Thymus (tissue), 11 donors: ENCODE results near the gene PPDPF. TPM values are rescaled to one million over a fixed set of nuclear protein-coding genes. Genes with fewer than 3 reads are reported as not detected.

Experiments used
- DNase-seq, 9 donors: peaks; one replicate each; pipeline ENCODE4 v3.0.0-alpha.2; 2013; ENCODE audit warnings: low spot score in 9 of 9, low read depth in 6 of 9, missing footprints in 1 of 9
- H3K27ac ChIP-seq, 2 donors: one replicate each; pipeline ENCODE4 v1.5.1; 2013; ENCODE audit warnings: control low read depth in 1 of 2, low read depth in 1 of 2, low read length in 1 of 2, mild to moderate bottlenecking in 1 of 2, moderate library complexity in 1 of 2
- H3K27me3 ChIP-seq, 2 donors: one replicate each; pipeline ENCODE4 v1.5.1; 2013; ENCODE audit warnings: low read length in 1 of 2; ENCODE audit not compliant: control insufficient read depth in 2 of 2, insufficient read depth in 1 of 2
- H3K36me3 ChIP-seq, 2 donors: one replicate each; pipeline ENCODE4 v1.5.1; 2013; ENCODE audit warnings: low read length in 1 of 2, mild to moderate bottlenecking in 1 of 2, moderate library complexity in 1 of 2; ENCODE audit not compliant: control insufficient read depth in 2 of 2, insufficient read depth in 2 of 2
- H3K4me1 ChIP-seq, 2 donors: one replicate each; pipeline ENCODE4 v1.5.1; 2013; ENCODE audit warnings: low read length in 2 of 2; ENCODE audit not compliant: control insufficient read depth in 2 of 2, insufficient read depth in 2 of 2
- H3K4me3 ChIP-seq, 2 donors: one replicate each; pipeline ENCODE4 v1.5.1; 2013; ENCODE audit warnings: low read length in 2 of 2, control low read depth in 1 of 2, mild to moderate bottlenecking in 1 of 2
- H3K9me3 ChIP-seq, 2 donors: one replicate each; pipeline ENCODE4 v1.5.1; 2013; ENCODE audit warnings: low read length in 1 of 2, mild to moderate bottlenecking in 1 of 2; ENCODE audit not compliant: control insufficient read depth in 2 of 2, insufficient read depth in 1 of 2
- WGBS: extraction: QIAGEN DNeasy Blood & Tissue Kit; methylation state at CpG from one replicate; pipeline ENCODE4 v1.1.7; 2013; 5-methylcytosine and 5-hydroxymethylcytosine counted together
- polyA plus RNA-seq: library from polyadenylated mRNA; stranded (reverse); fragments of 200-250 nt; gene quantifications from one replicate; pipeline ENCODE4 v1.2.3, GENCODE V29; 2013
- total RNA-seq: library from RNA; stranded (reverse); fragments of 120-200 nt; gene quantifications from one replicate; pipeline ENCODE4 v1.2.4, GENCODE V29; 2013
- donor health status: healthy.

Gene PPDPF
- total and polyA plus RNA-seq, 2 donors = 18.0 to 229 TPM

- WGBS = 89% methylated on average over 14 of the region's 14 CpGs
- Histone ChIP-seq H3K27me3 (peaks cover 0 to 34% of the 10 kb centered on the region in 2 donors), H3K36me3 (no peaks in the 10 kb centered on the region), H3K4me3 (no peak overlapping the region), H3K27ac (no peak overlapping the region), H3K9me3 (peaks cover 0 to 3% of the 10 kb centered on the region in 2 donors), H3K4me1 (no peaks in the 10 kb centered on the region)
- no peak for DNase-seq
Measured at GRCh38 chr20:63530788-63531160, 10.2 kb downstream of the PPDPF start.

- WGBS = 93% methylated on average over 27 of the region's 27 CpGs
- peaks cover 0 to 34% of the 10 kb centered on the region in 2 donors for H3K27me3 ChIP-seq
- DNase-seq = no peak
Measured at GRCh38 chr20:63531686-63532448, 11.3 kb downstream of the PPDPF start.

GRCh38 chr20:63532449-63532971 lies 11.9 kb downstream of the PPDPF start:
- DNase-seq = peak in 1 of 9 donors; percentile 1
- Histone ChIP-seq H3K4me1 (peaks cover 0 to 8% of the 10 kb centered on the region in 2 donors), H3K9me3 (peaks cover 0 to 3% of the 10 kb centered on the region in 2 donors), H3K36me3 (no peaks in the 10 kb centered on the region), H3K27me3 (peaks cover 0 to 34% of the 10 kb centered on the region in 2 donors), H3K4me3 (no peak overlapping the region), H3K27ac (no peak overlapping the region)
- WGBS = 85% methylated on average over 24 of the region's 24 CpGs

More at GRCh38 chr20:63531686-63532448, 11.3 kb downstream of the PPDPF start:
- Histone ChIP-seq H3K27ac (no peak overlapping the region), H3K36me3 (no peaks in the 10 kb centered on the region), H3K4me1 (peaks cover 0 to 2% of the 10 kb centered on the region in 2 donors), H3K4me3 (no peak overlapping the region), H3K9me3 (peaks cover 0 to 3% of the 10 kb centered on the region in 2 donors)

- peaks cover 0 to 34% of the 10 kb centered on the region in 2 donors for H3K27me3 ChIP-seq
- peaks cover 0 to 16% of the 10 kb centered on the region in 2 donors for H3K4me1 ChIP-seq
- 90% methylated on average over 14 of the region's 14 CpGs for WGBS
- H3K4me3 ChIP-seq = no peak overlapping the region
- no peaks in the 10 kb centered on the region for H3K36me3 ChIP-seq
- peaks cover 0 to 3% of the 10 kb centered on the region in 2 donors for H3K9me3 ChIP-seq
- H3K27ac ChIP-seq = no peak overlapping the region
- DNase-seq = no peak
Measured at GRCh38 chr20:63533388-63533787, 12.8 kb downstream of the PPDPF start.

GRCh38 chr20:63533871-63534393 lies 13.4 kb downstream of the PPDPF start:
- no peaks in the 10 kb centered on the region for H3K36me3 ChIP-seq
- WGBS = 91% methylated on average over 28 of the region's 28 CpGs
- H3K4me3 ChIP-seq = no peak overlapping the region
- H3K27me3 ChIP-seq = peaks cover 0 to 31% of the 10 kb centered on the region in 2 donors
- peaks cover 2 to 22% of the 10 kb centered on the region in 2 donors for H3K4me1 ChIP-seq
- H3K9me3 ChIP-seq = peaks cover 0 to 3% of the 10 kb centered on the region in 2 donors
- H3K27ac ChIP-seq = no peak overlapping the region
- DNase-seq = no peak

- WGBS = 89% methylated on average over 12 of the region's 12 CpGs
- Histone ChIP-seq H3K27ac (no peak overlapping the region), H3K27me3 (peaks cover 0 to 26% of the 10 kb centered on the region in 2 donors), H3K9me3 (peaks cover 0 to 3% of the 10 kb centered on the region in 2 donors), H3K4me3 (no peak overlapping the region), H3K36me3 (no peaks in the 10 kb centered on the region), H3K4me1 (peaks cover 2 to 25% of the 10 kb centered on the region in 2 donors)
- DNase-seq = no peak
Measured at GRCh38 chr20:63534427-63534830, 13.9 kb downstream of the PPDPF start.

GRCh38 chr20:63534831-63535651 lies 14.5 kb downstream of the PPDPF start:
- Histone ChIP-seq H3K9me3 (peaks cover 0 to 3% of the 10 kb centered on the region in 2 donors), H3K27me3 (peaks cover 0 to 25% of the 10 kb centered on the region in 2 donors), H3K27ac (peak overlapping the region in 1 of 2 donors; percentile 22), H3K4me1 (peaks cover 2 to 25% of the 10 kb centered on the region in 2 donors), H3K36me3 (no peaks in the 10 kb centered on the region), H3K4me3 (no peak overlapping the region)
- DNase-seq = no peak
- 87% methylated on average over 49 of the region's 49 CpGs for WGBS

GRCh38 chr20:63536241-63536977 lies 15.8 kb downstream of the PPDPF start:
- Histone ChIP-seq H3K36me3 (no peaks in the 10 kb centered on the region), H3K27ac (no peak overlapping the region), H3K9me3 (peaks cover 0 to 3% of the 10 kb centered on the region in 2 donors), H3K27me3 (peaks cover 0 to 25% of the 10 kb centered on the region in 2 donors), H3K4me3 (no peak overlapping the region), H3K4me1 (peaks cover 2 to 25% of the 10 kb centered on the region in 2 donors)
- WGBS = 91% methylated on average over 35 of the region's 35 CpGs
- DNase-seq = no peak
